Measurements from ENCODE around the gene PPM1G. TPM values are rescaled to one million over a fixed set of nuclear protein-coding genes. Genes with fewer than 3 reads are reported as not detected.
A peak's percentile ranks its signal among the peaks of the same experiment; 100 is the strongest.
"Not testable (repeated sequence)": the region's sequence is repeated elsewhere in the genome, so short reads cannot be mapped to it uniquely, and the experiment has no call there.

The PPM1G gene
- total RNA-seq, 1 experiment from 2014 or later: 72.0 TPM

DNA sequence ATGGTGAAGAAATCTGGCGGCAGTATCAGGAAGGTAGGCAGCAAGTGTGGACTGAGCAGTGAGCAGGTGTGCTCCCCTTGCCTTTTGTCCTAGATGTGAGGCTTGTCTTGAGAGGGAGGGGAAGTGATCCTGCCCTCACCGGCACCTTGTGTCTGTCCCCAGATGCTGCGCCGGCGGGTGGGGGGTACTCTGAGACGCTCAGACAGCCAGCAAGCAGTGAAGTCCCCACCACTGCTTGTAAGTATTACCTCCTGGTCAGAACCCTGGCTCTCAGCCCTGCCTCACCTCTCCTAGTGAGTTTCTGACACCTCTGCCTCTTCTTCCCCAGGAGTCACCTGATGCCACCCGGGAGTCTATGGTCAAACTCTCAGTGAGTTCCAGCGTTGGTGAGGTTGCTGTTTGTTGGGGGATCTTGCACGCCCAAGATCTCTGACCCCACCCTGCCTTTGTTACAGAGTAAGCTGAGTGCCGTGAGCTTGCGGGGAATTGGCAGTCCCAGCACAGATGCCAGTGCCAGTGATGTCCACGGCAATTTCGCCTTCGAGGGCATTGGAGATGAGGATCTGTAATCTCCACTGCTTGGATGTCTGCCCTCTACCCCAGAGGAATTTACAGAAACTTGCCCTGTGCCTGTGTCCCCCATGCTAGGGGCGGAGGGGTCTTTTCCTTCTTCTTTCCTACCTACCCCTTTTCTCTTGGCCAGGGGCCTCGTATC, 33.1 kb downstream of the PPM1G start:
- no peak for DNase-seq (ENCODE audit: low spot score)

DNA sequence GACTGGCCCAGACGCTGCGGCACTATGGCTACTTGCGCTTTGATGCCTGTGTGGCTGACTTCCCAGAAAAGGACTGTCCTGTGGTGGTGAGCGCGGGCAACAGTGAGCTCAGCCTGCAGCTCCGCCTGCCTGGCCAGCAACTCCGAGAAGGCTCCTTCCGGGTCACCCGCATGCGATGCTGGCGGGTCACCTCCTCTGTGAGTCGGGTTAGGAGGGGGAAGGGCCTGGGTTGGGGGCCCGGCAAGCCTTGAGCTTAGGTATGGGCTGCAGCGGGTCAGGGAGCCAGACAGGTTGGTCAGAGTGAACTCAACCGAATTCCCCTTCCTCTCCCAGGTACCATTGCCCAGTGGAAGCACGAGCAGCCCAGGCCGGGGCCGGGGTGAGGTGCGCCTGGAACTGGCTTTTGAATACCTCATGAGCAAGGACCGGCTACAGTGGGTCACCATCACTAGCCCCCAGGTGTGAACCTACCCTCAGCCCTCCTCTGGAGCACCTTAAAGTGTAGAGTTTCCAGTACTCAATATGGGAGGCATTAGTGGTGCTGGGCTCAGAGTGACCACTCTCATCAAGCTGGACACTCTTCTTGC, 33.8 kb downstream of the PPM1G start:
- no peak for DNase-seq (ENCODE audit: low spot score)

DNA sequence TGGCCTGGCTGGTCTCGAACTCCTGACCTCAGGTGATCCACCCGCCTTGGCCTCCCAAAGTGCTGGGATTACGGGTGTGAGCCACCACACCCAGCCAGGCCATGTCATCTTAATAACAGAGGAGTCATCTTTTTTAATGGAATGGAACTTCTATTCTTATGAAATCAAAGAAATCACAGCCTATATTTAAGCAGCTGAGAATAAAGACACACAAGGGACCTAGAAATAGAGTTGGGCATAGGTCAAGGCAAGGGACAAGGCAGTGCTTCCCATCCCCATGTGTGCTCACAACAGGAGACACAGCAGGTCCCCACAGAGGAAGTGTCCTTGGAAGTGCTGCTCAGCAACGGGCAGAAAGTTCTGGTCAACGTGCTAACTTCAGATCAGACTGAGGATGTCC, 35.8 kb downstream of the PPM1G start:
- DNase-seq (ENCODE audit: low spot score): no peak

DNA sequence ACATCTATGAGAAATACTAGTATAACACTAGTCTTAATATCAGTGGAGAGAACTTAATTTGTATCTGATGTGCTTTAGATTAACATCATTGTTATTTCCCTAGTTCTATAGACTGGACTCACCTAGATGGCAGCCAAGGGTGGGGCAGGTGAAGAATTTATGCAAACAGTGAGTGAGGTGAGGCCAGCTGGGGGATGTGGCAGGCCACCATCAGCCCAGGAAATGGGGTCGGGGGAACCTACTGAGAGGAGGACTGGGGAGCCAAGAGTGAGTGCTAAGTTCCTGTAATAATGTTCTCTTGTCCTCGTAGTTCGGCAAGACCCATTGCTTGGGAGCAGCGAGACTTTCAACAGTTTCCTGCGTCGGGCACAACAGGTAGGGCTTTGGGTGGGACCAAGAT, 36.5 kb downstream of the PPM1G start:
- no peak for DNase-seq (ENCODE audit: low spot score)

DNA sequence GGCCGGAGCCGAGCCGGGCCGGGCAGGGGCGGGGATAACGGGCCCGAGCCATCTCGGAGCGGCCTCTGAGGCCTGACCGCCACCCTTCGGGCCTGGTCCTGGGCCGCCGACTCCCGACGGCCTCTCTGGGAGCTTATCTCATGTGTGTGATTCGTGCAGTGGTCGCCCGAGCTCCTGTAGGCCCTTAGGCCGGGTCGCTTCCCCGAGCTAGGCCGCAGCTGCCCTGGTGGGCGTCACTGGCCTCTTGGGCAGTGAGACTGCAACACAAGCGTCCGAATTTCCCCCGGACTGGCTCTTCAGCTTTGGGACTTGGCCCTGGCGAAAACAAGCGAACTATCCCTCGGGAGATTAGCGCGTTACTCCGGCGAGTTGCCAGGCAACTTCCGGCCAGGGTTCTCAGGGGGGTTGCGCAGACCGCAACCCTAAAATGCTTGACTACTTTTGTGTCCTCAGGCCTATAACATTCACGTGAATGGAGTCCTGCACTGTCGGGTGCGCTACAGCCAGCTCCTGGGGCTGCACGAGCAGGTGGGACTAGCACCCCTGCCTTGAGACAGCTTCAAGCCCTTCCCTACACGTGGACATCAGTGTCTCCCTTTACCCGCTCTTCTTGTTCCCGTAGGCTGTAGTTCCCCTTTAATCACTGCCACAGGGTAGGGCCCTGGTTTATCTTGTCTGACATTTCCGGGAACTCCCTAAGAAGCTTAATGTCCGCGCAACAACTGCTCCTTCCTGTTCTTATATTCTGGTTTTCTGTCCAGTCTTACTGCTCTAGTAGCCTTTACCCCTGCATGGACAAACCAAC, 38.4 kb downstream of the PPM1G start:
- no peak for DNase-seq (ENCODE audit: low spot score)

DNA sequence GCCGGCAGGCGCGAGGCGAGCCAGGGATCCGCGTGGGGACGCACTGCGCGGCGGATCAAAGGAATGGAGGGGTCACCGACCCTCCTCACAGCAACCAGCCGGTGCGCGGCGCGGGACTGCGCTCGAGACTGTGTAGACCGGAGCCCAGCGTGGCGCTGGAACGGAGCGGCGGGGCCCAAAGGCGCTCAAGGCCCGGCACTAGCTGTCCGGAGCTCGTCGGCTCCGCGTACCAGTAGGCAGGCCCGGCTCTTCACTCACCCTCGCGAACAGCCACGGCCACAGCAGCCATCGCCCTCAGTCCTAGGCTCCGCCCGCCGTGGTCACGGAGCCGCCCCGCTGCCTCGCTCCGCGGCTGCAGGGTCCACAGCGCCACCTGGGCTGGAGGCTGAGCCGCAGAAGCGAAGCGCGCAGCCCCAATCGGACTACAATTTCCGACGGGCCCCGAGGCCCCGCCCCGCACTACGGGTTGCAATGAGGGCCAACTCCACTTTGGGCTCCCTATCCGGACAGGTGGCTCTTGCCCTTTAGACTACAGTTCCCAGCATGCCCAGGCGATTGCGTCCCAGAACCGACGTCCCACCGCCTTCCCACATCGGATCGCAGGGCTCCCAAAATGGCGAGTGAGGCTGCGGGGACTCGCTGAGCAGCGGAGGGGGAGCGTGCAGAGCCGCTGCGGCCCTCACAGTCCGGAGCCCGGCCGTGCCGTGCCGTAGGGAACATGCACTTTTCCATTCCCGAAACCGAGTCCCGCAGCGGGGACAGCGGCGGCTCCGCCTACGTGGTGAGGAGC, 39.2 kb downstream of the PPM1G start, which contains the start of the genes EIF2B4 and SNX17:
Gene EIF2B4 (minus strand): TSS at position 313 of the 790 bp plus-strand sequence. CDS start 24 bp downstream, at position 289.
Gene SNX17 (plus strand): TSS at position 591 of the 790 bp plus-strand sequence. CDS start 128 bp downstream, at position 719.
- peak; percentile 95 for DNase-seq (ENCODE audit: low spot score)

DNA sequence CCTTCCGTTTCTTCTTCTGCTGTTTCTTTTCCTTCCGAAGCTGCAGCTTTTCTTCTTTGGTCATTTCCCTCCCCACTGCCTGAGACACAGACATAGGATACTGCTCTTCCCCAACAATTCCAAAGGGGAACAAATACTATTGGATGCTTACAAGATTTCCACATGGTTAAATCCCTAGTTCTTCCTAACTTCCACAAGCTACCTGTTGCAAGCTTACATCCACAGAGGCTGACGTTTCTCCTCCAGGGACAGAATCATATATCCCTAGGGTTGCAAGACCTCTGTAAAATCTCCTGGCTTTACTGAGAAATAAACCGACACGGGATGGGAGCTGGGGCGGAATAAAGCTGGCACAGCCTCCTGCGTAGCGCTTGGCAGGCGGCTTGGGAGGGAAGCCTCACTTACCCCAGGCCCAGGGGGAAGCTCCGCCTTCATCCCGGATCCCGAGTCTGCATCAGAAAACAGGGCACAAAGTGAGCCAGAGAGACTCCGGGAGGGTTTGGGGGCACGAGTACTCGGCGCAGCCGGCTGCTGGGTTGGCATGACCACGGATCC, 39.8 kb downstream of the PPM1G start:
- no peak for DNase-seq (ENCODE audit: low spot score)

DNA sequence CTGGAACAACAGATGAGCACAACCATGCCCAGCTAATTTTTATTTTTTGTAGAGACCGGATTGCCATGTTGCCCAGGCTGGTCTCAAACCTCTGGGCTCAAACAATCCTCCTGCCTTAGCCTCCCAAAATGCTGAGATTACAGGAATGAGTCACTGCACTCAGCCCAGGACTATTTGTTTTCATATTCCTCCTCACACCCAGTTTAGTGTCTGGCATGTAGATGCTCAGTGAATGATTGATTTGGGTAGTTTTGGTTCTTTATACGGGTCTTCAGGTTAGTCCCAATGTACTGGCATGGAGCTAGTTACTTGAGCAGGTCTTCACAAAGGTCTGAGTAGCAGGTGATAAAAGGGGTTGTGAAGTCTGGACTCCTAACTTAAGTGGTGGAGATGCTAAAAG, 45.5 kb downstream of the PPM1G start:
- DNase-seq (ENCODE audit: low spot score): no peak

DNA sequence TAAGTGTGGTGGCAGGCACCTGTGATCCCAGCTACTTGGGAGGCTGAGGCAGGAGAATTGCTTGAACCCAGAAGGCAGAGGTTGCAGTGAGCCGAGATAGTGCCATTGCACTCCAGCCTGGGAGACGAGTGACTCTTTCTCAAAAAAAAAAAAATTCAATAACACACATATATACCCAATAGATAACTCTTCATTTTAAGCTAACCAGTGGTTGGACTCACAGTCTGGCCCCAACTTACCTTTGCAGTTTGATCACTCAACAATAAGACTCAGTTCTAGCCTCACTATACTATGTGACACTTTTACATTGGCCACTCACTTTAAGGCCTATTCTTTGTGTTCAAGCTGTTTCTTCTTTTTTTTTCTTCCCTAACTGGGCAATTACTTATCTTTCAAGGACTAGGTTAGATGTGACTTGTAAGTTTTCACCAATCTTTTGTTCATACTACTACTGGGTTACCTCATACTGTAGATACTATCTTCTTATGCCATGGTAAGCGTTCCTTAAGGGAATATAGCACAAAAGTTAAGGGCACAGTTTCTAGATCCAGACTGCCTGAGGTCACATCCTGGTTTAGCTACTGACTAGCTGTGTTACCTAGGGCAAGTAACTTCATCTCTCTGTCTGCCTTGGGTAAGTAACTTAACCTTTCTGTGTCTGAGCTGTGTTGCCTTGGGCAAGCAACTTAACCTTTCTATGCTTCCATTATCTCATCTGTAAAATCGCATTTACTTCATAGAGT, 46.5 kb downstream of the PPM1G start:
- DNase-seq (ENCODE audit: low spot score): no peak

DNA sequence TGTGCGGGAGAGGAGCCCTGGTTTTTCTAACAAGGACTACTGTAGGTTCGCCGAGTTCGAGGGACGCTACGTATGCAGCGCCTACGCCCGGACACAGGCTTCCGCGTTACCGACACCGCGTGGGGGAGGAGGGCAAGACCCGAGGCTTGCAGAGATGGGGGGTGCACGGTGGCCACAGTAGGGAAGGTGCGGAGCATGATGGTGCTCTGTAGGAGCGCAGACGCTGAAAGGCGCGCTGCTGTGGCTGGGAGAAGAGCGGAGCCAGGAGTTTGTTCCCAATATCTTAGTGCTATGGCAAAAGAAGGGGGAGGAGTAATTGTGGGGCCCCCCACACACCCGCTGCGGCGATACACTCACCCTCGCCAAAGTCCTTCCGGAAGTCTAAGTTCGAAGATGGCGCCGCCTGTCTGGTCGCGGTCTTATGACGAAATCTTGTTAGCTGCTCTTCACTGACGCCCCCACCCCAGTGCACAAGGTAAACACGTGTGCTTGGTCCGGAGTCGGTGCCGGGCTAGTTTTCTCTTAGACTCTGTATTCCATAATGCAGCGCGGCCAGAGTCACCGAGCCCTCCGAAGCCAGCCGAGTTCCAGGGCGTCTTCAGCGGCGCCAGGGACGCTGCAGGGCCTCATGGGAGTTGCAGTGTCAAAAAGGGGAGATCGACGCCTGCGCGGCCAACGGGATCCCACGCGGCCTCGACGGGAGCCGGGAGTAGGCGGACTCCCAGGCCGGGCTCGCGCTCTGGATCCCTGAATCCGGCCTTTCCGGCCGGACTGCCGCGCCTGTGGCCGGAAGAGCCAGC, 52.8 kb downstream of the PPM1G start, which contains the start of gene GTF3C2:
Gene GTF3C2 (minus strand): TSS at position 383 of the 800 bp plus-strand sequence. CDS start 13,210 bp downstream, outside the sequence.
- peak; percentile 91 for DNase-seq (ENCODE audit: low spot score)

DNA sequence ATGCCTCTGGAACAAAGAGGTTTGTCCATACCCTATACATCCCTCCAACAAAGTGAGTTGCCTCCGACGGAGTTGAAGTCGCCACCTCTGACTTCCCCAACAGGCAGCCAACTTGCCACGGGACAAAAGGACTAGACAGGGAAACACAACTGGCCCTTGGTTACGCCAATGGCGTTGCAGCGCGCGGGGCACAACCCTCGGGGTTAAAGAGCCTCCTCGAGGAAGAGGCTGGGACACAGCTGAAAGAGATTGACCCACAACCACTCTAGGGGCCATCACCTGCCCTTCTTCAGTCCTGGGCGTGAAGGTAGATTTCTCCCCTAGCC, 53.4 kb downstream of the PPM1G start:
- no peak for DNase-seq (ENCODE audit: low spot score)

DNA sequence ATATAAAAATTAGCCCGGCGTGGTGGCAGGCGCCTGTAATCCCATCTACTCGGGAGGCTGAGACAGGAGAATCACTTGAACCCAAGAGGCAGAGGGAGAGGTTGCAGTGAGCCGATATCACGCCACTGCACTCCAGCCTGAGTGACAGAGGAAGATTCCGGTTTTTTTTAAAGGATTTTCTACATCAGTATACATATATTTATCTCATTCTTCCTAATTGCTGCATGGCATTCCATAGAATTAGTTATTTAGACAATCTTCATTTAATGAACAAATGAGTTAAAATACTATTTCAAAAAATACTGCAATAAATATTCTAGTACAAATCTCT, 54.8 kb downstream of the PPM1G start:
- DNase-seq (ENCODE audit: low spot score): no peak

DNA sequence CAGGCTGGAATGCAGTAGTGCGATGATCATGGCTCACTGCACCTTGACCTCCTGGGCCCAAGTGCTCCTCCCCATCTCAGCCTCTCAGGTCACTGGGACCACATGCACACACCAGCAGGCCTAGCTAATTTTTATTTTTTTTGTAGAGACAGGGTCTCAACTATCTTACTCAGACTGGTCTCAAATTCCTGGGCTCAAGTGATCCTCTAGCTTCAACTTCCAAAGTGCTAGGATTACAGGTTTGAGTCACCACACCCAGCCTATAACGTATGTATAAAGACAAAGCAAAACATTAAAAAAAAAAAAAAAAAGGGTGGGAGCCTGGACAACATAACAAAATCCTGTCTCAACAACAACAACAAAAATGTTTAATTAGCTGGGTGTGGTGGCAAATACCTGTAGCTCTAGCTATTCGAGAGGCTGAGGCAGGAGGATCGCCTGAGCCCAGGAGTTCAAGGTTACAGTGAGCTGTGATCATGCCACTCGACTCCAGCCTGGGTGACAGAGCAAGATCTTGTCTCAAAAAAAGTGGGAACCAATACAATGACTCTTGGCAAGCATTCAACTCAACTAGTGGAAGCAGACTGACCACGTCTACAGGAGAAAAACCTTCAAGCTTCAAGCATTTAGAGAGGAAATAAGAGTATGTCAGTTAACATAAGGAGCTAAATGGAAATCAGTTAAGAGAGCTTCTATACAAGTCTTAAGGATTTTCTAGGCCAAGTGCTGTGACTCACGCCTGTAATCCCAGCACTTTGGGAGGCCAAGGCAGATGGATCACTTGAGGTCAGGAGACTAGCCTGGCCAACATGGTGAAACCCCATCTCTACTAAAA, 55.4 kb downstream of the PPM1G start:
- DNase-seq (ENCODE audit: low spot score): no peak

DNA sequence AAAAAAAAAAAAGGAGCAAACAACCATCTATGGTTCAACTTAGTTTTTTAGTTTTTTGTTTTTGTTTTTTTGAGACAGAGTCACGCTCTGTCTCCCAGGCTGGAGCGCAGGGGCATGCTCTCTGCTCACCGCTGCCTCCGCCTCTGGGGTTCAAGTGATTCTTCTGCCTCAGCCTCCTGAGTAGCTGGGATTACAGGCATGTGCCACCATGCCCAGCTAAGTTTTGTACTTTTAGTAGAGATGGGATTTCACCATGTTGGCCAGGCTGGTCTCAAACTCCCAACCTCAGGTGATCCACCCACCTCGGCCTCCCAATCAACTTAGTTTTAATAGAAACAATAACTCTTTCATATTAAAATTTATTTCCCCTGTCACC, 56.0 kb downstream of the PPM1G start:
- DNase-seq (ENCODE audit: low spot score): not testable (repeated sequence)

DNA sequence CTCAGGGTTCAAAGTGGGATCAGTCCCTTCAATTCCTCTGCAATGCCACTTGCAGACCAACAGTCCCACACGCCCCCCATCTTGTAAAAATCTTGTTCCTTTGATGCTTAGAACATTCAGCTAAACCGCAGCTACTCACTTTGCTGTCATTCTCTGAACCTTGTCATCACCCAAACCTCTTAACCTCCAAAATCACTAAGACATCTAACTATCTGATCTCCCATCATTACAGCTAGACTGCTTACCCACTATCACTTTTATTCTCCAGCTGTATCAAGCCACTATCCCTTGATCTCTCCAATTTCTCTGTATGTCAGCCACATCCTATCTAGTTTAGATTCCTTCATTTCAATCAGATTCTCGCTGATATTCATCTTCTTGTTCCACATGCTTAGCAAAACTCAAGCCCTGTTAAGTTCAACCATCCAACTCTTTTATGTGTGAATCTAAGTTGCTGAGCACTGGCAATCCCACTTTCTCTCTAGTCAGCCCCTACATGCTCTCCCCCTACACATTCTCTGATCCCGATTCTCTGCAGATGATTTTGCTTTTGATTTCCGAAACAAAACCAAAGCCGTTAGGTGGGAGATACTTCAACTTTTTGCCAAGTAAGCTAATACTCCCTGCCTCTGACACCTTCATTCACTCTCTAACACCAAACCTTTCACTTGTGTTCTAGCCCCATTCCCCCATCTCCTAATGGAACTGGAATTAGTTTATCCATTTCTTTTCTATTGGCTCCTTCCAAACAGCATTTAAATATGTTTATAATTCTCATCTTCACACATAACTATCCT, 57.4 kb downstream of the PPM1G start:
- DNase-seq (ENCODE audit: low spot score): no peak

DNA sequence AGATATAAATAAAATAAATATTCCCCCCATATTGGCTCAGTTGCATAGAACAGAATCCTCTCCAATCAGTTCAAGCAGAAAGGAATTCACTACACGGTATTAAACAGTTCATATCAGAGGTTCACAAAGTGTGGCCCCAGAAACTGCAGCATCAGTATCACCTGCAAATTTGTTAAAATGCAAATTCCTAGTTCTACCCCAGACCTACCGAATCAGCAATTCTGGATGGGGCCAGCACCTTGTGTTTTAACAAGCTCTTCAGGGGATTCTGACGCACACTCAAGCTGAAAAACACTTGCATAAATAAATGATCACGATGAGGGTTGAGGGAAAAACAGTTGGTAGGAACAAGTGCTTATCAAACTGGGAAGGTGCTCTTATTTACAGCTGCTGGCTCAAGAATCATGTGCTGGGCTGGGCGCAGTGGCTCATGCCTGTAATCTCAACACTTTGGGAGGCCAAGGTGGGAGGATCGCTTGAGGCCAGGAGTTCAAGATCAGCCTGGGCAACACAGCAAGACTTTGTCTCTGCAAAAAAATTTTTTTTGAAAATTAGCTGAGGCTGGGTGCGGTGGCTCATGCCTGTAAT, 59.2 kb downstream of the PPM1G start:
- no peak for DNase-seq (ENCODE audit: low spot score)

DNA sequence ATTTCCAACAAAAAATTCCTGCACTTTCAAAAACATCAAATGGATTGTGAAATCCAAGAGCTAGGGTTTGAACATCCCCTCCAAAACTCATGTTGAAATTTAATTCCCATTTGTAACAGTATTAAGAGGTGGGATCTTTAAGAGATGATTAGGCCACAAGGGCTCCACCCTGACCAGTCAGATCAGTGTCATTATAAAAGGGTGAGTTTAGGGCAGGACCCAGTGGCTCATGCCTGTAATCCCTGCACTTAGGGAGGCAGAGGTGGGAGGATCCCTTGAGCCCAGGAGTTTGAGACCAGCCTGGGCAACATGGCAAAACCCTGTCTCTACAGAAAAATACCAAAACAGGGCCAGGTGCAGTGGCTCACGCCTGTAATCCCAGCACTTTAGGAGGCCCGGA, 61.8 kb downstream of the PPM1G start:
- no peak for DNase-seq (ENCODE audit: low spot score)

DNA sequence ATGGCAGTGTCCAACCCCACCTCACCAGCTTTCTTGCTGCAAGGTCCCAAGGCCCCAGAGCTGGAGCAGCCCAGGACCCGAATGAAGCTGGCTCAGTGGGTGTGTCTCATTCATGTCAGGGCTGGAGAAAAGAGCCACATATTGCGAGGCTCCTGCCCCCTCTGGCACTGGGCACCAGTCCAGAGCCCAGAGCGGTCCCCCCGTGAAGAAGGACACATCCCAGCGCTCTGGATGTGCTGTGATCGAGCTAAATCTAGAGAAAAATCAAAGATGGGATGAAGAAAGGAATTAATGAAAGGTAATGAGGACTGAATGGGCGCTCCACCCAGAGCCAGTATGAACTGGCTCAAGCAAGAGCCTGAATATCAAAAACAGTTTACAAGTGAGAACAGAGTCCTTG, 73.2 kb downstream of the PPM1G start:
- DNase-seq (ENCODE audit: low spot score): no peak
